Stimulated activated CD8-positive, alpha-beta memory T cell treated with anti-CD3 and anti-CD28 coated beads, Interleukin-7, amount 100 ng/mL, for 4 hours (primary cell): ENCODE results near the gene FBXO44.

ENCODE experiments used
- DNase-seq, 2 donors: peaks; one replicate each; pipeline ENCODE4 v3.0.0-alpha.2; 2020; ENCODE audit warnings: low read depth in 2 of 2

Gene FBXO44

DNA sequence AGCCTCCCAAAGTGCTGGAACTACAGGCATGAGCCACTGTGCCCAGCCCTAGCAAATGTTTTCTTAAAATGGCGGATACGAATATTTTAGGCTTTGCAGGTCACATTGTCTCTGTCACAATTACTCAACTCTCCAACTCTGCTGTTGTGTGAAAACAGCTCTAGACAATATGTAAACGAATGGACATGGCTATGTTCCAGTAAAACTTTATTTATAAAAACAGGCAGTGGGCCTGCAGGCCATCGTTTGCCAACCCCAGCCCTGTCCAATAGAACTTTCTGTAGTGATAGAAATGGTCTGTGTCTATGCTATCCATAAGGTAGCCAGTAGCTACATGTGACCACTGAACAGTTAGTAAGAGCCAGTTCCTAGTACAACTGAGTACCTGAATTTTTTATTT, 5.1 kb downstream of the FBXO44 start:
- DNase-seq = no peak

GRCh38 chr1:11661103-11661502, 6.4 kb downstream of the FBXO44 start:
- no peak for DNase-seq

- peak; percentile 64 for DNase-seq
Measured at GRCh38 chr1:11664336-11665065, 9.8 kb downstream of the FBXO44 start.

GRCh38 chr1:11668516-11668915, 13.8 kb downstream of the FBXO44 start:
- no peak for DNase-seq

DNA sequence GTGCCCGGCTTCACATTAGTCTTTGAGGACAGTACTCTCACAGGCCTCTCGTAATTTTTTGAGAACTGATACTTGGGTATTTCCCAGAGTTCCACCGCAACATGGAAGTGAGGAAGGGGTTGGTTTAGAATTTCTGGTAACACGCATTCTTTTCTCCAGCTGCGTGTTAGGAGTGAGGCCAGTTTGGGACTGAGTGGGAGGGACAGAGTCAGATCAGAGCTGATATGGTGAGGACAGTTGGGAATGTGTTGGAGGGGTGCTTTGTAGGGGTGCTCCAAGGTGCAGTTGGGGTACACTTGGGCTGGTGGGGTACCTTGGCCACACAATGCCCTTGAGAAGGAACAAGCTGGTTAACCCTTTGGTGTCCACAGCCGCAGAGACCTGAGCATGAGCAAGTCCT, 16.1 kb downstream of the FBXO44 start:
- no peak for DNase-seq

DNA sequence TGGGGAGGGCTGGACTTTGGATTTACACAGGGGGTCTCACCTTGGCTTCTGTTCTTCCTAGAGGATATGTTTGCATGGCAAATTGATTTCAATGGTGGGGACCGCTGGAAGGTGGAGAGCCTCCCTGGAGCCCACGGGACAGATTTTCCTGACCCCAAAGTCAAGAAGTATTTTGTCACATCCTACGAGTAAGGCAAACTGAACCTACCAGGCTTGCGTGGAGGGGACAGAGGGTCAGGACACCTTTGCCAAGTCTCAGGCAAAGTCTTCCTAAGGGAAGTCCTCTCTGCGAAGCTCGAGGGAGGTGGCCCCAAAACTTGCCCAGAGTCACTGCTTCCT, 16.5 kb downstream of the FBXO44 start:
- DNase-seq = no peak

DNA sequence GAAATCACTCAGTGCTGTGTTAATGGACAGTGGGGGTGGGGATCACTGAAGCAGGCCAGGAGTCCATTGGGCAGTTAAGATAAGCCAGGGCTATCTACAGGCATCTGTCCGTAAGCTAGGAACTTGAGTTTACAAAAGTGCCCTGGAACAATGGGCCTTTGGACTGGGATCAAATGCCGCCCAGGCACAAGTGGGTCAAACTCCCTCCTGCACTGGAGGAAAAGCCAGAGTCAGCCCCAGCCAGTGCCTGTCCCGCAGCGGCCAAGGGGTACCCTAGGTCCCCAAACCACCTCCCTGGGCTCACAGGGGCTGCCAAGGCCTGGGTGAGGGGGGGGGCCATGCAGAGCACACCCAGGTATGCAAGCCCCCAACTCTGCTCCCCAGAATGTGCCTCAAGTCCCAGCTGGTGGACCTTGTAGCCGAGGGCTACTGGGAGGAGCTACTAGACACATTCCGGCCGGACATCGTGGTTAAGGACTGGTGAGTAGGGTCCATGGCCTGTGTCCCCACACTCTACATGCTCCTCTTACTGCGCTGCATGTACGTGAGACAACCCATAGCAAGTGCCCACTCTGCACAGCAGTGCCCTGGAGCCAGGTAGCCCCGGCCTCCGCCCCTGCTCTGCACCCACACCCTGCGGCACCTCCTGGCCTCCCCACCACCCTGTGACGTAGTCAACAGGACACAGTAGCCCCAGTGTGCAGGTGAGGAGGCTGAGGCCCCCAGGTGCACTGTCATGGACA, 17.0 kb downstream of the FBXO44 start:
- no peak for DNase-seq

GRCh38 chr1:11673089-11673769, 18.6 kb downstream of the FBXO44 start:
- no peak for DNase-seq

GRCh38 chr1:11674488-11674887, 19.8 kb downstream of the FBXO44 start:
- no peak for DNase-seq

GRCh38 chr1:11675325-11675724, 20.6 kb downstream of the FBXO44 start:
- no peak for DNase-seq

GRCh38 chr1:11676386-11677103, 21.9 kb downstream of the FBXO44 start:
- DNase-seq = no peak

DNA sequence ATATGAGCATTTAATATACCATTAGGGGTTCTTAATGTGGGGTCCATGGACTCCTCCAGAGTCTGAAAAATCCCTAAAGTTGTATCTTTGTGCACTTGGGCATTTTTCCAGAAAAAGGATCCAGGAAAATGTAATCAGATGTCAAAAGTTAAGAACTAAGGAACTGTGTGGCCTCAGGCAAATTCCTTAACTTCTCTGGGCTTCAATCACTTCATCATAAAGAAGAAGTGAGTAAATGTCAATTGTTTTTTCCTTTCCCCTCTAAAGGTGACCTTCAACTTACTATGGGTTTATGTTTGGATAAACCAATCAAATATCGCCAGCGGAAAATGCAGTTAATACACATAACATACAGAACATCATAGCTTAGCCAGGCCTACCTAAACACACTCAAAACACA, 23.8 kb downstream of the FBXO44 start:
- no peak for DNase-seq

DNA sequence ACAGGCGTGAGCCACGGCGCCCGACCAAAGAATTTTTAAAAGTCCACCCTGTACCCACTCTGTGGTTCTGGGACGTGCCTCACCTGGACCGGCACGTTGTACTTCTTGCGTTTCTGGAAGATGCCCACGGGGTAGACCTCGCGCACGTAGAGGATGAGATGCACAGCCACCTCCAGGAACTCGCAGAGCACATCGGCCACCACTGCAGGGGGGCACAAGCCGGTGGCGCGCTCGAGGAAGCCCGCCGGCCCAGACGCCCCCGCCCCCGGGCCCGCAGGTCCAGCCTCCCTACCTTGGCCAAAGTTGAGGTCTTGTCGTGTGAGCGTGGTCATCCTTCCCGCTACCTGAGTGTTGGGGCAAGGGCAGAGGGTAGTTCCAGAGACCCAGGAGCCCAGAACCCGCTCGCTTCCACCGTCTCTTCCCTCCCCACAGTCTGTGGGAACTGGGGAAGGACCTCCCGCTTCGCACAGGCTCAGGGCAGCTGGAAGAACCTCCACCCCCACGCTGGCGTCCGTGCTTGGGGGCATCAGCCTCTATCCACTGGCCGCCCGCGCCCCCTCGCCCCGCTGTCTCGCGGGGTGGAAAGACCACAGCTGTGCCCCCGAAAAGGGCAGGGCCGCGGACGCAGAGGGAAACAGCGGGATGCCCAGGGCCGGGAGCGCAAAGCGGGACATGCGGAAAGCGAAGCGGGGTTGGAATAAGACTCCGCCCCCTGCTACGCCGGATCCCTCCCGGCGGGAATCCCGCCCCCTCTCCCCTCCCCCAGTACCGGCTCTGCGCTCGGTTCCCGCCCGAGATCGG, 25.8 kb downstream of the FBXO44 start:
- peak; percentile 5 to 10 for DNase-seq

GRCh38 chr1:11681071-11681771, 26.5 kb downstream of the FBXO44 start, which contains the start of gene MAD2L2:
Gene MAD2L2, minus strand, starts transcription at chr1:11681148. Its CDS starts 547 bp downstream, at chr1:11680601.
- DNase-seq = peak; percentile 78 to 90

GRCh38 chr1:11682287-11682771, 27.7 kb downstream of the FBXO44 start:
- no peak for DNase-seq

GRCh38 chr1:11682799-11683198, 28.1 kb downstream of the FBXO44 start:
- DNase-seq = no peak

- no peak for DNase-seq
Measured at GRCh38 chr1:11684070-11684469, 29.4 kb downstream of the FBXO44 start.

GRCh38 chr1:11685210-11685752, 30.6 kb downstream of the FBXO44 start:
- DNase-seq = no peak

- DNase-seq = no peak
Measured at GRCh38 chr1:11688506-11688905, 33.8 kb downstream of the FBXO44 start.
